Measurements from ENCODE around the gene DLX6.

DLX6 gene

DNA sequence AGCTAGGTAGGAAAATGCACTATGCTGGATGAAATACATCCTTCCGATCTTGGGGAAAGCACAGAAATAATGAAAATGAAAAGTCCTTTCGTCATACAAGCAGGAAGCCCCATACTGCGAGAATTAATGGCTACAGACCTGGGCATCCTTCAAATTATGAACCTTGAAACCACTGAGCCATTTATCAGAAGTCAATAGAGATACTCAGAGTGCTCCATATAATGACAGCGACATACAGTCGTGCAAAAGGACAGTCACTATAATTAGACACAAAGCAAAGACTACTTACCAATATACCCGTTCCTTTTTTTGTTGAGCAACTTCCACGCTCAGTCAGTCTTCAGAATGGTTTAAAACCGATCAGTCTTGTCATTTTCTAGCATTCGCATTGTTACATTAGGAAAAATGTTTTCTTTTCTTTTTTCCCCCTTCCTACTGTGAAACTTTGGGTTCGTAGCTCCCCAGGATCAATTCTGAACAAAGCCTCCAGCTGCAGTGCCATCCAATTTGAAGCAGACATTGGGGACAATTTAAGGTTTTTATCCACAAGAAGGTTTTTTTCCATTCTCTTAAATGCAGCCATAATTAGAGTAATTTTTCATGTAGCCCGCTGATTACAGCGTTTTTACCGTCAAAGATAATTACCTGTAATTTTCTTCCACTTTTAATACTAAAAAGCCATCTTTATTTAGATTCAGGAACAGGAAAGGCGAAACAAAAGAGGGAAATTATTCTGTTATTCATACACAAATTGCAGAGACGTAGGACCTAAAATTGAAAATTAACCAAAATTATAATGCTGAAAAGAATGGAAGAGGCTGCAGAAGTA, 6.4 kb downstream of the DLX6 start:
- DNase-seq, result no peak

DNA sequence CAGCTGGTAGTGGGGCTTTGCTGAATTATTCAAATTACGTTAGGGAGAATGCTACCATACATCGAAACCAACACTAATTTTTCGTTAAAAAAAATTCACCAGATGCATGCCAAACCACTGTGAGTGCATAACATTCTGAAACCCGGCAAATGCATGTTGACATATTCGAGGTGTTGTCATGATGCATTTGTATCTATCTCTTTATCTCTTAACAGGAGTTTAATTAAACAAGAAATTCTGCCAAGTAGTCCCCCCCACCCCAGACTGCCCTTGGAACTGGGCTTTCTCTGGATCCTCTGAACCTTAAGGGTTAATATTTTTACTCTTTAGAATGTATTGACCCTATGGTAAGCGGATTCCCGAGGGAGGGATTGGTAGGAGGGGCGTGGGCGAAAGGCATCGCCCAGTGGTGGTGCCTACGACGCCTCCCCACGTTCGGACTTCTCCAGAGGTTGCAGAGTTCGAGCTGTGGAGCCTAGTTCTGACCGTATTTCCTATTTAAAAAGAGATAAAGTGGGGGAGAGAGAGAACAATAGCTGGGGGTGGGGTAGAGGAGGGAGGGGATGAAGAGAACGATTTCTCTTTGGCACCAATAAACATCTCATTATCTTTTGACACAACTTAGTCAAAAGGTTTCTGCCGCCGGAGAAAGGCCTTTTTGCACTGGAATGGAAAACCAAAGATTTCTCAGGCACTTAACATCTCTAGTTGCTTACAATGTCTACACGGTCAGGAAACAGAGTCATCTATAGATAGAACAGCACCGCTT, 7.2 kb downstream of the DLX6 start:
- no peak for DNase-seq

DNA sequence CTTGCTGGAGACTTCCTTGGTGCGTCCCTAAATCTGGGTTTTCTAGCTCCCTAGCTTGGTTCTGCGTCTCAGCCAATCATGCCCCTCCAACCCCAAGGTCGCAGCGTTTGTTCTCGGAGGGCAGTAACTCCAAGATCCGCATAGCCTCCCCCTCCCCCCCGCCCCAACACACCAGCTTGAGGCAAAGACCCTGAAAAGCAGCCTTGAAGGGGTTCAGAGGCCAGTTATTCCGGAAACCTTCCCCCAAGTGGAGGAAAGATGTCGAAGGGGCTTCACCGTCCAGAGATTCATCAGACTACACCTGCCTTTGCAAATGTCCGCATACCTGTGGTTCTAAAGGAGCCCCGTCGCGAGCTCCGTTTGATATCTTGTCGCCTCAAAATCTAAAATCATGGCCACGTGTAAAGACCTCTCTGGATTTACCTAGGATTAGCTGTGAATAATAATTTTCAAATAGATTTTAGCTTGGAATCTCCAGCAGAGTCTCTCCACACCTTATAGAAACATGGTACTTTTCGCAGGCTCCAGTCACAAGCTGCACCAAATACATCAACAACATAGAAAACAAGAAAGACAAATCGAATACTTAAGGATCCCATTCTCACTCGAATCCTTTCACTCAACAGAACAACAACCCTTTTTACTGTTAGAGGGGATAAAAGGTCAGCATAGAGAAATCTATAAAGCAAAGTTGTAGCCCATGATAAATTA, 7.9 kb downstream of the DLX6 start:
- no peak for DNase-seq

DNA sequence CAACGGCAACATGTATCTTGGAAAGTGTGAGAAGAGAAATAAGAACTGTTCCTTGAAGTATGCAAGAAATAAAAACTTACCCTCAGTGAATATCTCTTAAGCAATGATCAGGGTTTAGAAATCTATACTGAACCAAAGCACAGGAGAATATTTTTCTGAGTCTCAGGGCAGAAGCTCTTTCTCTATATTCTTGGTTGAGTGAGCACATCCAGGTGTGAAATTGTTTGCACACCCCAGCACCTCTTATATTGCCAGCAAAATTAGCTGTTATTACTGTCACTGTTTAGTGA, 8.4 kb downstream of the DLX6 start:
- DNase-seq, result no peak

GRCh38 chr7:97014145-97014750, 8.9 kb downstream of the DLX6 start:
- no peak for DNase-seq

DNA sequence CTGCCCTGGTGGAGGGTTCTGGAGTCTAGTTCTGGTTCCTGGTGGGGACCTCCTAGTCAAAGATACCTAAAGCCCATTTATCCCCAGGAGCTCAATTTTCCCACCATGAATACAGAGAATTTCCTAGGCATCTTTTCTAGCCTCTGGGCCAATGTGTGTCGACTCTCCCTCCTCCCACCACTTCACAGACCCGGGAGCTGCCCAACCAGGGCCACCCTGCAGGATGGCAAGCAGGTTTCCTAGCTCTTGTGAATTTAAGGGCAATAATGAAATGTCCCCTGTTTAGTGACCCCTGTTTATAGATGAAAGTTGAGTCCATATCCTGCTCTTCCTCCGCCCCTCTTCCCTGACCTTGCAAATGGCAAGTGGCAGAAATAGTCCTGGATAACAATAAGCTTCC, 9.9 kb downstream of the DLX6 start:
- DNase-seq, result no peak

GRCh38 chr7:97015756-97016380, 10.5 kb downstream of the DLX6 start:
- no peak for DNase-seq

- DNase-seq, result no peak
Observed at GRCh38 chr7:97016381-97017191, 11.2 kb downstream of the DLX6 start.

GRCh38 chr7:97017192-97018125, 12.1 kb downstream of the DLX6 start:
- no peak for DNase-seq

DNA sequence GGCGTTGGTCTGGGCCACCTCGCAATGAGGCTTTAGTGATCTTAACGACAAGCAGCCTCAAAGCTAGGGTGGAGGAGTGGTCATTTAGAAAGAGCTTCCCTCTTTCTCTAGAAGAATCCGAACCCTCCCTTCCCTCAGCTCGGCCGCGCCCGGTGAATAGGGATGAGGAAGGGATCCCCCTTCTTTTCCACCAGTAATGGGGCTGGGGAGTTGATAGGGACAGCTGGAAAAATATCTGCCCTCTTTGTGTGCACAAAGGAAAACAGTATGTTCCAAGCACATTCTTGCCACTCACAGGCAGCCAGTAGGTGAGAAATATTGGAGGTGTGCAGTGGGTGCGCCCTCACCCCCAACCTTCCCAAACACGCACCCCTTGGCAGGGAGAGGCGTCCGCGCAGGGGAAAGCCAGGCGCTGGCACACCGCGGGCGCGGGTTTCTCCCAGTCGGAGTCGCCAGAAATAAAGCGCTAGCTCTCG, 12.8 kb downstream of the DLX6 start:
- no peak for DNase-seq

- DNase-seq, result no peak
Observed at GRCh38 chr7:97018791-97019531, 13.6 kb downstream of the DLX6 start.

GRCh38 chr7:97019710-97020225, 14.4 kb downstream of the DLX6 start:
- no peak for DNase-seq

GRCh38 chr7:97020601-97020995, 15.2 kb downstream of the DLX6 start:
- DNase-seq, result no peak

GRCh38 chr7:97020996-97021746, 15.8 kb downstream of the DLX6 start:
- DNase-seq, result no peak

DNA sequence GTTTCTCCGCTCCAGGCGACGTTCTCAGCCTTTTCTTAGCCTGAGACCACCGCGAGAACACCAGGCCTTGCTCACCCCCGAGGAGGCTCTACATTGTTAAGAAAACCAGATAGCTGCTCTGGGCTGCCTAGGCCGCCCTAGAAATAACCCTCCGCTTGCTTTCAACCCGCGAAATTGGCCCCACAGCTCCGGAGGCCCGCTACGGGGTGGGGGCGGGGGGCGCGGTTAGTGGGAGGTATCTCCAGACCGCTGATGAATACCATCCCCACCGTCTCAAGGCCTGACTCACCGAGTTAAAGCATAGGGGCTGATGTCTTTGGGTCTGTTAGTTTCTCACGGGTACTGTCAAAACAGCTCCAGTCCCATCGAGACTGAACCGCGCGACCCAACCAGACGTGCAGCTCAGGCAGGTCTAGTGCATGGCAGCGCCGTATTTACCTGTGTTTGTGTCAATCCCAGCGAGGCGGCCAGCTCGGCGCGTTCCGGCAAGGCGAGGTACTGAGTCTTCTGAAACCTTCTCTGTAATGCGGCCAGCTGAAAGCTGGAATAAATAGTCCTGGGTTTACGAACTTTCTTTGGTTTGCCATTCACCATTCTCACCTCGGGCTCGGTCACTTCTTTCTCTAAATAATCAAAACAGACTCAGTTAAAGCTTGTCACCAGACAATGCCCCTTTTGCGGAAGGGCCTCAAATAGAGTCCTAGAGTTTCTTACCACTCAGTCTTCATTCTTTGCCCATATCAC, 16.6 kb downstream of the DLX6 start:
- DNase-seq, result no peak

GRCh38 chr7:97022491-97023306, 17.3 kb downstream of the DLX6 start:
- DNase-seq, result no peak
